ENCODE results near the gene UQCR10.
"Not testable (repeated sequence)": the region's sequence is repeated elsewhere in the genome, so short reads cannot be mapped to it uniquely, and the experiment has no call there.

UQCR10 gene

DNA sequence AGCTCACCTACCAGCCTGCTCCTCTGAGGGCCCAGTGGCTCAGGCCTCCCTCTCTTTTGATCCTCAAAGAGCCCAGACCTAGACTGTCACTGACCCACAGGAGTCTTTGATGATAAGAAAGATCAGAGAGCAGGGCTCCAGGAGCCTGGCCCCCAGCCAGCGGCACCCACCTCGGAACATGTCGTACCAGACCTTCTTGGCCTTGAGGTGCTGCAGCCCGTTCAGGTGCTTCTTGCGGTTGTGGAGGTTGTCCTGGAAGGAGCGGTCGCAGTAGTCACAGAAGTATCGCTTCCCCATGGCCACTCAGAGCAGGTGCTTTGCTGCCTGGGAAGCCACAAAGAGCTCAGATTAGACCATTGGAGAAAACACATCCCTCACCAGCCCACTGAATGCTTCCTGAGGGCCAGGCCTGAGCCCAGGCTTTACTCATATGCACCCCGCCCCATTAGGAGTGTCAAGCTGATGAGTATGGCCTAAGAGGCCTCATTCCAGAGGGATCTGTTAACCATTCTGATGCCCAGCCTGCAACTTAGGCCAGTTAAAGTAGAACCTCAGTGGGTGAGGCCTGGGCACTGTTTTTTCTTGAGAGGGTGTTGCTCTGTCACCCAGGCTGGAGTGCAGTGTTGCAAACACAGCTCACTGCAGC, 18.8 kb upstream of the UQCR10 start:
- H3K4me3 ChIP-seq (ENCODE audit: low read depth, low read length), result no peak overlapping the region
- DNase-seq, result no peak
- no peaks in the 10 kb centered on the region for H3K36me3 ChIP-seq (replicated peaks)
- H3K27ac ChIP-seq, result no peak overlapping the region
- TF ChIP-seq CTCF (IDR thresholded peaks at IDR 0.05; ENCODE audit: low read depth, low read length, missing control alignments), result no peak
- in situ Hi-C loops (cut with HindIII; ENCODE audit: low pct_ligation_motif_present, low sequenced_read_pairs), result no loop called here
- H3K27me3 ChIP-seq (replicated peaks), result no peaks in the 10 kb centered on the region

DNA sequence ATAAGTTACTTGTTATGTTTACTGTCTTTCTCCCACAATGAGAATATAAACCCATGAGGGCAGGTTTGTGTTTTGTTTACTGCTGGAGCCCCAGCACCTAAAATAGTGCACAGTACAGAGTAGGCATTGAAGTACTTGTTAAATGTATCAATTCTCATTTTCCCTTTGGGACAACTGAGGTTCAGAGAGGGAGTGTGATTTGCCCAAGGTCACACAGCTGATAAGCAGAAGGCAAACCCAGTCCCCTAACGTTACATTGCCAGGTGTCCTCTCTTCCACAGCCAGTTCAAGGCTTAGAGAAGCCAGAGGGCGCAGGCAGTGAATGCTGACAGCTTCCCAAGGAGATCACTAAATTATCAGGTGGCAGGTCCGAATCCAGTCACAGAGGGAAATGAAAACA, 17.1 kb upstream of the UQCR10 start:
- H3K4me3 ChIP-seq (ENCODE audit: low read depth, low read length), result no peak overlapping the region
- no peak for TF ChIP-seq CTCF (IDR thresholded peaks at IDR 0.05; ENCODE audit: low read depth, low read length, missing control alignments)
- no peak overlapping the region for H3K27ac ChIP-seq
- in situ Hi-C loops (cut with HindIII; ENCODE audit: low pct_ligation_motif_present, low sequenced_read_pairs), result no loop called here
- no peaks in the 10 kb centered on the region for H3K36me3 ChIP-seq (replicated peaks)
- no peak for DNase-seq
- no peaks in the 10 kb centered on the region for H3K27me3 ChIP-seq (replicated peaks)

GRCh38 chr22:29750559-29751538, 16.3 kb upstream of the UQCR10 start:
- in situ Hi-C loops (cut with HindIII; ENCODE audit: low pct_ligation_motif_present, low sequenced_read_pairs), result no loop called here
- no peak overlapping the region for H3K27ac ChIP-seq
- no peaks in the 10 kb centered on the region for H3K36me3 ChIP-seq (replicated peaks)
- no peaks in the 10 kb centered on the region for H3K27me3 ChIP-seq (replicated peaks)
- H3K4me3 ChIP-seq (ENCODE audit: low read depth, low read length), result no peak overlapping the region
- no peak for DNase-seq
- TF ChIP-seq CTCF (IDR thresholded peaks at IDR 0.05; ENCODE audit: low read depth, low read length, missing control alignments), result no peak

DNA sequence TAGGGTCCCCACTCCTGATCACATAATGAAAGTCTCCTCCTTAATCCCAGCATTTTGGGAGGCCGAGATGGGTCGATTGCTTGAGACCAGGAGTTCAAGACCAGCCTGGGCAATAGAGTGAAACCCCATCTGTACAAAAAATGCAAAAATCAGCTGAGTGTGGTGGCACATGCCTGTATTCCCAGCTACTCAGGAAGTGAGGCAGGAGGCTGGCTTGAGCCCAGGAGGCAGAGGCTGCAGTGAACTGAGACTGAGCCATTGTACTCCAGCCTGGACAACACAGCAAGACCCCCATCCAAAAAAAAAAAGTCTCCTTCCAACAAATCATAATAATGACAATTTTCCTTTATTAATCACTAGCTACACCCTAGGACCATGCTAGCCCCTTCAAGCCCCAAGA, 15.5 kb upstream of the UQCR10 start:
- H3K4me3 ChIP-seq (ENCODE audit: low read depth, low read length), result no peak overlapping the region
- no peak overlapping the region for H3K27ac ChIP-seq
- in situ Hi-C loops (cut with HindIII; ENCODE audit: low pct_ligation_motif_present, low sequenced_read_pairs), result no loop called here
- TF ChIP-seq CTCF (IDR thresholded peaks at IDR 0.05; ENCODE audit: low read depth, low read length, missing control alignments), result no peak
- no peaks in the 10 kb centered on the region for H3K36me3 ChIP-seq (replicated peaks)
- H3K27me3 ChIP-seq (replicated peaks), result no peaks in the 10 kb centered on the region
- no peak for DNase-seq

DNA sequence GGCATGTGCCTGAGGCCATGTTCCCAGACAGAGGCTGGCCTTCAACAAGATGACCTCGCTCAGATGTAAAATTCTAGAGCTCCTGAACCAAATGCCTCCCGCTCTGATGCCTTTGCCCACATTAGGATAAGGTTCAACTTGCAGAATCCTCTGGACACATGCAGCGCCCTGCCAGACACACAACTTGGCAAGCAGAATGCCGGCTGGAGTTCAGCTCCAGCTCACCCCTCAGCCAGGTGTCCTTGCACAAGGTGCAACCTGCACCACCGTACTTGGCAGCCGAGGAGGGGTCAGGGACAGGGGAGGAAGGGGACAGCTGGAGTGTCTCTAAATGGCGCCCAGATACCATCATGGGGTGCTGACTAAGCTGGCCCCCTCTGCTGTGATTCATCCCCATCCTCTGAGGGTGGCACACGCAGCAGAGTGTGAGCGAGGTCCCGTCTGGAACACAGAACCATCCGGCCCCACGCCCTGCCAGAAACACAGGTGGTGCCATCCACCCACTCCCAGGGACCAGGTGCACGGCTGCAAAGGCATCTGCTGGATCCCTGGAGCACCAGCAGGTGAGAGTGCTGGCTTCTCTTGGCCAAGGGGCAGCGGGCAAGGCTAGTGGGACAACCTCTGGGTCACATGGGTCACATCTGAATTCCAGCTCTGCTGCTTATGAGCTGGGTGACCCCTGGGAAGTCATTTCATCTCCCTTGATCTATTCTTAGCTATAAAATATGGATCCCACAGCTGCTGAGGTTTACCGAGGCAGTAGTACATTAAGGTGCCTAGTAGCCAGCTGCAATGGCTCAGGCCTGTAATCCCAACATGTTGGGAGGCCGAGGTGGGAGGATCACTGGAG, 13.1 kb upstream of the UQCR10 start:
- no peak for DNase-seq
- Histone ChIP-seq H3K27me3 (replicated peaks) (no peaks in the 10 kb centered on the region), H3K4me3 (ENCODE audit: low read depth, low read length) (no peak overlapping the region), H3K27ac (no peak overlapping the region), H3K36me3 (replicated peaks) (no peaks in the 10 kb centered on the region)
- no peak for TF ChIP-seq CTCF (IDR thresholded peaks at IDR 0.05; ENCODE audit: low read depth, low read length, missing control alignments)
- in situ Hi-C loops (cut with HindIII; ENCODE audit: low pct_ligation_motif_present, low sequenced_read_pairs), result no loop called here

DNA sequence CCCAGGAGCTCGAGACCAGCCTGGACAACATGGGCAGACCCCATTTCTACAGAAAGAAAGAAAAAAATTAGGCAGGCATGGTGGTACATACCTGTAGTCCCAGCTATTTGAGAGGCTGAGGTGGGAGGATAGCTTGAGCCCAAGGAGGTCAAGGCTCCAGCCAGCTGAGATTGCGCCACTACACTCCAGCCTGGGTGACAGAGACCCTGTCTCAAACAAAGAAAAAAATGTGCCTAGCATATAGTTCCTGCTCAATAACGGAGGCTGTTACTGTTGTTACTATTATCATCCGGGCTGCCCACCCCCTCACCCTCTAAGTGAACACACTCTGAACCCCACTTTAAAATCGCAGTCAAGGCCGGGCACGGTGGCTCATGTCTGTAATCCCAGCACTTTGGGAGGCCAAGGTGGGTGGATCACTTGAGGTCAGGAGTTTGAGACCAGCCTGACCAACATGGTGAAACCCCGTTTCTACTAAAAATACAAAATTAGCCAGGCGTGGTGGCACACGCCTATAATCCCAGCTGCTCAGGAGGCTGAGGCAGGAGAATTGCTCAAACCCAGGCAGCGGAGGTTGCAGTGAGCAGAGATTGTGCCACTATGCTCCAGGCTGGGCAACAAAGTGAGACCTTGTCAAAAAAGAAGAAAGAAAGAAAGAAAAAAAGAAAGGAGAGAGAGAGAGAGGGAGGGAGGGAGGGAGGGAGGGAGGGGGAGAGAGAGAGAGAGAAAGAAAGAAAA, 12.3 kb upstream of the UQCR10 start:
- in situ Hi-C loops (cut with HindIII; ENCODE audit: low pct_ligation_motif_present, low sequenced_read_pairs); H3K27ac ChIP-seq; H3K27me3 ChIP-seq (replicated peaks); DNase-seq; H3K36me3 ChIP-seq (replicated peaks); H3K4me3 ChIP-seq (ENCODE audit: low read depth, low read length): not testable (repeated sequence)
